IgD-negative memory B cell (primary cell): ENCODE measurements around the gene FBLN2. TPM values are rescaled to one million over a fixed set of nuclear protein-coding genes. Genes with fewer than 3 reads are reported as not detected.
A peak's percentile ranks its signal among the peaks of the same experiment; 100 is the strongest.

Experiments
- H3K27ac Mint-ChIP-seq, 3 donors: one replicate each; pipeline ENCODE4 v1.8.0; 2020 to 2022; ENCODE audit warnings: mild to moderate bottlenecking in 3 of 3, mixed read lengths in 3 of 3, moderate library complexity in 1 of 3
- H3K27me3 Mint-ChIP-seq: one replicate; pipeline ENCODE4 v1.8.0; 2021; ENCODE audit warnings: mixed read lengths
- H3K36me3 Mint-ChIP-seq: one replicate; pipeline ENCODE4 v1.8.0; 2020; ENCODE audit warnings: mild to moderate bottlenecking, mixed read lengths
- H3K4me1 Mint-ChIP-seq, 3 donors: one replicate each; pipeline ENCODE4 v1.8.0; 2020 to 2022; ENCODE audit warnings: mixed read lengths in 3 of 3, mild to moderate bottlenecking in 1 of 3
- H3K4me3 Mint-ChIP-seq, 4 donors: one replicate each; pipeline ENCODE4 v1.8.0; 2020 to 2022; ENCODE audit warnings: mild to moderate bottlenecking in 4 of 4, mixed read lengths in 4 of 4, moderate library complexity in 3 of 4
- H3K9me3 Mint-ChIP-seq, 3 donors: one replicate each; pipeline ENCODE4 v1.8.0; 2020 to 2021; ENCODE audit warnings: mixed read lengths in 3 of 3, mild to moderate bottlenecking in 1 of 3
- polyA plus RNA-seq: library from polyadenylated mRNA; unstranded; fragments of 300-500 nt; fragmentation: Illumina TruSeq; gene quantifications from one replicate; pipeline ENCODE4 v1.2.3, GENCODE V29; 2021

Gene FBLN2
- polyA plus RNA-seq, 1 donor from 2014 or later, result 4.4 TPM

DNA sequence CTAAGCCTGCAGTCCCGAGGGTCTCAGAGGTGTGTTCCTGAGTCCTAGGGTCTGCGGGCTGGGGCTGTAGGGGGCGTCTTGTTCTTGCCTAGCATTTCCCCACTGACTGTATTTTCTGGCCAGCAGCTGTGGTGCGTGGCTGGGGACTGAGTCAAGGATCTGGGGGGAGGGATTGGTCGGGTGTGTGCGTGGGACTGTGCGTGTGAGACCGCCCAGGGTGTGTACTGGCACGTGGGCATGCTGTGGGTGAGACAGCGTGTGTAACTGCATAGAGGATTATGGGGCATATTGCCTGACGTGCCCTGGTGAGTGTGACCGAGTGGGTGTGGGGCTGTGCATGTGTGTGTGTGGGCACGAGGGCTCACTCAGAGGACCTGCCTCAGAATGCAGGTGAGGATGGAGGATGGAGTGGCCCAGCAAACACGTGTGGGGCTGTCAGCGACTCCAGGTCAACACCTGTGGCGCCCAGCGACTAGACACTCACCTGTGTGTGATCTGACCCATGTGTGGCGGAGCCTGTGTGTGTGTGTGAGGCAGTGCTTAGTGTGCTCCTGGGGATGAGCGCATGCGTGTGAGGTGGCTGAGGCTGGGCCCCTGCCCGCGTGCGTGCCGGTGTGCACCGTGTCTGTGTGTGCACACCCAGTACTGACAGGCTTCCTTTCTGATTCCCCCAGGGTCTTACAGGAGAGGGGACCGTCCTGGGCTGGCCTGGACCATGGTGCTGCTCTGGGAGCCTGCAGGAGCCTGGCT, 20.9 kb downstream of the FBLN2 start:
- no peaks in the 10 kb centered on the region for H3K27me3 Mint-ChIP-seq
- H3K9me3 Mint-ChIP-seq, result no peaks in the 10 kb centered on the region

DNA sequence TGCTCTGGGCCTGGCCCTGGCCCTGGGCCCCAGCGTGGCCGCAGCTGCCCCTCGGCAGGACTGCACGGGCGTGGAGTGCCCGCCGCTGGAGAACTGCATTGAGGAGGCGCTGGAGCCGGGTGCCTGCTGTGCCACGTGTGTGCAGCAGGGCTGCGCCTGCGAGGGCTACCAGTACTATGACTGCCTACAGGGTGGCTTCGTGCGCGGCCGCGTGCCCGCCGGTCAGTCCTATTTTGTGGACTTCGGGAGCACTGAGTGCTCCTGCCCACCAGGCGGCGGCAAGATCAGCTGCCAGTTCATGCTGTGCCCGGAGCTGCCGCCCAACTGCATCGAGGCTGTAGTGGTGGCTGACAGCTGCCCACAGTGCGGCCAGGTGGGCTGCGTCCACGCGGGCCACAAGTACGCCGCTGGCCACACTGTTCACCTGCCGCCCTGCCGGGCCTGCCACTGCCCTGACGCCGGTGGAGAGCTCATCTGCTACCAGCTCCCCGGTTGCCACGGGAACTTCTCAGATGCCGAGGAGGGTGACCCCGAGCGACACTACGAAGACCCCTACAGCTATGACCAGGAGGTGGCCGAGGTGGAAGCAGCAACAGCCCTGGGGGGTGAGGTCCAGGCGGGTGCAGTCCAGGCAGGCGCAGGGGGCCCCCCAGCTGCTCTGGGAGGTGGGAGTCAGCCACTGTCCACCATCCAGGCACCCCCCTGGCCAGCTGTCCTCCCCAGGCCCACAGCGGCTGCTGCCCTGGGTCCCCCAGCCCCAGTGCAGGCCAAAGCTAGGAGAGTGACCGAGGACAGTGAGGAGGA, 21.7 kb downstream of the FBLN2 start:
- H3K36me3 Mint-ChIP-seq, result no peaks in the 10 kb centered on the region
- no peak overlapping the region for H3K27ac Mint-ChIP-seq
- H3K9me3 Mint-ChIP-seq, result no peaks in the 10 kb centered on the region
- no peaks in the 10 kb centered on the region for H3K4me1 Mint-ChIP-seq
- H3K27me3 Mint-ChIP-seq, result no peaks in the 10 kb centered on the region
- H3K4me3 Mint-ChIP-seq, result no peak overlapping the region

More for the DNA sequence above, 20.9 kb downstream of the FBLN2 start:
- Mint-ChIP-seq H3K36me3 (no peaks in the 10 kb centered on the region), H3K4me1 (no peaks in the 10 kb centered on the region), H3K4me3 (no peak overlapping the region), H3K27ac (peak overlapping the region in 1 of 3 donors; percentile 57)

DNA sequence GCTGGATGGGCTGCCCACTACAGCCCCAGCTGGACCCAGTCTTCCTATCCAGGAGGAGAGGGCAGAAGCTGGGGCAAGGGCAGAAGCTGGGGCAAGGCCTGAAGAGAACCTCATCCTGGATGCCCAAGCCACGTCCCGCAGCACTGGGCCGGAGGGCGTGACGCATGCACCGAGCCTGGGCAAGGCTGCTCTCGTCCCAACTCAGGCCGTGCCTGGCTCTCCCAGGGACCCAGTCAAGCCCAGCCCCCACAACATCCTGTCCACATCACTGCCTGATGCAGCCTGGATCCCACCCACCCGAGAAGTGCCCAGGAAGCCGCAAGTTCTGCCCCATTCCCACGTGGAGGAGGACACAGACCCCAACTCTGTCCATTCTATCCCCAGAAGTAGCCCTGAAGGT, 22.3 kb downstream of the FBLN2 start:
- H3K4me3 Mint-ChIP-seq, result no peak overlapping the region
- no peaks in the 10 kb centered on the region for H3K27me3 Mint-ChIP-seq
- no peaks in the 10 kb centered on the region for H3K36me3 Mint-ChIP-seq
- H3K9me3 Mint-ChIP-seq, result no peaks in the 10 kb centered on the region
- H3K4me1 Mint-ChIP-seq, result no peaks in the 10 kb centered on the region
- no peak overlapping the region for H3K27ac Mint-ChIP-seq

DNA sequence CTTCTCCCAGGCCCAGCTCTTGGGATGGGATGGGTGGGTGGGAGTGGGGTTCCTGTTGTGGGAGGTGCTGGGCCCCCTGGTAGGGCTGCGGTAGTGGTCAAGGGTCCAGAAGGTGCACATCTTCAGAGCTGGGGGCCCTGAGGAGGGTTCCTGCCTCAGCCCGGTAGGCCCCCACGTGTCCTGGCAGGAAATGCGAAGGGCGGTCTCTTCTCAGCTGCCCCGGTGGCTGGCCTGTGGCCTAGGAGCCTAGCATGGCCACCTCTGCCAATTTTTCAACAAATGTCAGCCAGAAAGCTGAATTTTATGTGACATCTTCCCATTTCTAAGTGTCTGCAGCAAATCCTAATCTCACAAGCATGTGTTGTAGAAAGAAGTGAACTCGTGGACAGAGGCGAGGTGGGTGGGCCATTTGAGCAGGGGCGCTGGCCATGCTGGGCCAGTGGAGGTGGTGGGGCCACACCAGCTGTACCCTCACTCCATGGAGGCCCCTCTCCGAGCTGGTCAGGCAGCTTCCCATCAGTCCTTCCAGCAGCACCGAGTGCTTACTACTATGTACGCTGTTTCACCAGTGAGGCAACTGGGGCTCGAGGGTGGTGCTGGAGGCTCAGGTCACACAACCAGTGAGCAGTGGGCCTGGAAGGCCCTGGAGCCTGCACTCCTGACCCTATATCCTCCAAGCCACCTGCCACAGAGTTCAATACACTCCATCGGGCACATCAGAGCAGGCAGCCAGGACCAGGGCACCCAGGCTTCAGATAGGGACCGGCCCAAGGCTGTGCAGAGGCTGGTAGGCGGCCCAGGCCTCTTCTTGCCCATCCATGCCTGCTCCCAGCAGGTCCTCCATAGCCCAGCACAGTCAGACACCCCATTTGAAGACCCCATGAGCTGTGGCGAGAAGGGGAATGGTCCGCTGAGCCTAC, 23.2 kb downstream of the FBLN2 start:
- Mint-ChIP-seq H3K4me1 (no peaks in the 10 kb centered on the region), H3K9me3 (no peaks in the 10 kb centered on the region), H3K4me3 (no peak overlapping the region), H3K27ac (no peak overlapping the region), H3K36me3 (no peaks in the 10 kb centered on the region), H3K27me3 (no peaks in the 10 kb centered on the region)

DNA sequence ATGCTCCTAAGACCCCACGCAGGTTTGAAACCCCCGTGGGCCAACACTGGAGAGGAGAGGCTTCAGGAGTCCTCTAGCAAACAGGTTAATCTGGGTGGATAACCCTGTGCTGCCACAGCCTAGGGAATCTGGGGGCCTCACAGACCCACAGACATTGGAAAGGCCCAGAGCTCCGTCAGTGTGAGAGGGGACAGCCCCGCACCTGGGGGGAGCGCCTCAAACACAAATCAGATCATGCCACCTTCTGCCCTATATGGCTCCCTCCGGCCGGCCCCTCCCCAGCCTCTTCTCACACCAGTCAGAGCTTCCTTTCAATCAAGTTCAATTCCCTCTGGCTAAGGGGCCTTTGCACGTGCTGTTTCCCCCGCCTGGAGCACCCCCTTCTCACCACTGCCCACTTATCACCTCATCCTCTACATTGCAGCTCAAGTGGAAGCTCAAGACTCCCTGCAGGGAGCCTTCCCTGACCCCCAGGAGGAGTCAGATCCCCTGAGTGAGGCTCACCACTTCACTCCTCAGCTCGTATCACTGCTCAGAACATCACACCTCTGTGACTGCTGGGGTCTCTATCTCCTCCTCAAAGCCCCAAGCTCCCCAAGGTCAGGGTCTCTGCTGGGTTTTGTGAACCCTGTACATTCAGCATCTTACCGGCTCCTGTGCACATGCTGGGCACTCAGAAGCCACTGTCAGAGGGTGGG, 24.1 kb downstream of the FBLN2 start:
- Mint-ChIP-seq H3K27ac (no peak overlapping the region), H3K4me1 (no peaks in the 10 kb centered on the region), H3K4me3 (no peak overlapping the region), H3K27me3 (no peaks in the 10 kb centered on the region), H3K9me3 (no peaks in the 10 kb centered on the region), H3K36me3 (no peaks in the 10 kb centered on the region)

DNA sequence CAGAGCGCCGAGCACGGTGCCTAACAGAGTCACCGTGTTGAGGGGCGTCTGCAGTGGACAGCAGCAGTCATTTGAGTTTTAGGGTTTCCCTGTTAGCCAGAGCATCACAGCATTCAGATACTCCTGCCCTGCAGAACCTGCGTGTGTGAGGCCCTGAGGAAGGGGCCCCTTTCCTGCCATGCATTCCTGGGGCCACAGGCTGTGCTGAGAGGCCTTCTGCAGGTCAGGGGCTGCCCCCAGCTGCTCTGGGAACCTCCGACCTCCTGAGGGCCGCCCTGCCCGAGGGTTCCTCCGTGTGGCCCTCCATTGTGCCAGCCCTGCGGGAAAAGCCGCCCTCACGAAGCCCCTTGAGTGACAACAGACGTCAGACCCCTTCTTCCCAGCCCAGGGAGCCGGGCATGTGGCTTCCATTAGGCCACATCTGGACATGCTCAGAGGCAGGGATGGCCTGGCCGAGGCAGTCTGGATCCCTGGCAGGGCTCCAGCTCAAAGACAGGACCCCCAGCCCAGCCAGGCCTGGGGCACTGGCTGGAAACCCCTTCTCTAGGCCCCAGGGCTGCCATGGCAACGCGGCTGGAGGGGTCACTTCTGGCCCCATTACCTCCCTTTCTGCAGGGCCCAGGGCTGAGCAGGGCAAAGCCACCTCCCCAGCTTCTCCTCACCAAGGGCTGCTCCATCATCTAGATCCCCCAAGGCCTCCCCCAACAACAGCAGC, 25.3 kb downstream of the FBLN2 start:
- H3K27ac Mint-ChIP-seq, result no peak overlapping the region
- no peaks in the 10 kb centered on the region for H3K9me3 Mint-ChIP-seq
- H3K4me3 Mint-ChIP-seq, result no peak overlapping the region
- no peaks in the 10 kb centered on the region for H3K36me3 Mint-ChIP-seq
- no peaks in the 10 kb centered on the region for H3K4me1 Mint-ChIP-seq
- no peaks in the 10 kb centered on the region for H3K27me3 Mint-ChIP-seq

DNA sequence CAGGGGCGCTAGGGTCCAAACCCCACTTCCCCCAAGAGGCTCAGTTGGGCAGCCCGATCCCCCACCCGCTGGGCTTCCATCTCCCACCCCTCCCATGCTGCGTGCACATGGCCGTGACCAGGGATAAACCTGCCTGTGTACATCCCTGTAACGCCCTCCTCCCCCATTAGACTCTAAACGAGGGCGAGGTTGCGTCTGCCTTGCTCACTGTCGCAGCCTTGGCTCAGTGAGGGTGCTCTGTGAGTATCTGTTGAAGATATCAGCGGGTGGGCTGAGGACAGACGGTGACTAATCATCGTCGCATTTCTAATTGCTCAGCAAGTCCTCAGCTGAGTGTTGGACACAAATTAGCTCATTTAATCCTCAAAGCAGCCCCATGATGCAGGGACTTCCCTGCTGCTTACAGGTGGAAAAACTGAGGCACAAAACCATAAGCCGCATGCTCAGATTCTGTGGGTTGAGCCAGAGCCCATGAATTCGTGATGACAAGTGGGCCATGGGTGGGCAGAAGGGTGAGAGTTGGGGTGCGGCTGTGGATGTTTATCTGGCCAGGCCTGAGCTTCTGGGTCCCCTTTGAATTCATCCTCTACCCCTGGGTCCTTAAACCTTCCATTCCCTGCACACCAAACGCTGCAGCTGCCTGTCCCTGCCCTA, 26.0 kb downstream of the FBLN2 start:
- H3K27me3 Mint-ChIP-seq, result peaks cover 2% of the 10 kb centered on the region
- H3K4me1 Mint-ChIP-seq, result no peaks in the 10 kb centered on the region
- H3K27ac Mint-ChIP-seq, result peak overlapping the region in 1 of 3 donors; percentile 81
- H3K4me3 Mint-ChIP-seq, result no peak overlapping the region
- H3K9me3 Mint-ChIP-seq, result no peaks in the 10 kb centered on the region
- no peaks in the 10 kb centered on the region for H3K36me3 Mint-ChIP-seq

DNA sequence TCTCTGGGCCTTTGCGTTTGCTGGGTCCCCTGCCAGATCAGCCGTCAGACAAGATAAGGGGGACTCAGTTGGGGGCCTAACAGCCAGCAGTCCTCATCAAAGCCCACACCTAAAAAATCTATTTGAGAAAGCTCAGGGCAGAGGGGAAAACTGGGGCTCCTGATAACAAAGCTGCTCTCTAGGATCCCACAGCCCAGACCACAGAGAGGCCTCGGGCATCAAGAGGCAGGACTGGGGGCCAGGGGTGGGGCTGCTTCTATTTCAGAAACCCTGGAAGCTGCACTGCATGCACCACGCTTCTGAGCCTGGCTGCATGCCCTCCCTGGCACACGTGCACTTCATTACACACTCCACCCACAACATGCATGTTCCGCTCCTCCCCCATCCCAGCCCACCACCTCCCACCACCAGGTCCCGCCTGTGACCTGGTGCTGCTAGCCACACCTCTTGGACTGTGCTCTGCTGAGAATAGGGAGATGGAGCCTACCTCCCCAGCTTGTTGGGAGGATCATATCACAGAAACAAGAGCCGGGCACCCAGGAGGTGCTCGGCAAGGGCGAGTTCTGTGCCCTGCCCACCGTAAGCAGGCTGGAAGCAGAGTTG, 26.6 kb downstream of the FBLN2 start:
- no peaks in the 10 kb centered on the region for H3K36me3 Mint-ChIP-seq
- H3K4me1 Mint-ChIP-seq, result no peaks in the 10 kb centered on the region
- no peak overlapping the region for H3K4me3 Mint-ChIP-seq
- H3K9me3 Mint-ChIP-seq, result no peaks in the 10 kb centered on the region
- H3K27me3 Mint-ChIP-seq, result peaks cover 2% of the 10 kb centered on the region
- H3K27ac Mint-ChIP-seq, result peak overlapping the region in 1 of 3 donors; percentile 81

DNA sequence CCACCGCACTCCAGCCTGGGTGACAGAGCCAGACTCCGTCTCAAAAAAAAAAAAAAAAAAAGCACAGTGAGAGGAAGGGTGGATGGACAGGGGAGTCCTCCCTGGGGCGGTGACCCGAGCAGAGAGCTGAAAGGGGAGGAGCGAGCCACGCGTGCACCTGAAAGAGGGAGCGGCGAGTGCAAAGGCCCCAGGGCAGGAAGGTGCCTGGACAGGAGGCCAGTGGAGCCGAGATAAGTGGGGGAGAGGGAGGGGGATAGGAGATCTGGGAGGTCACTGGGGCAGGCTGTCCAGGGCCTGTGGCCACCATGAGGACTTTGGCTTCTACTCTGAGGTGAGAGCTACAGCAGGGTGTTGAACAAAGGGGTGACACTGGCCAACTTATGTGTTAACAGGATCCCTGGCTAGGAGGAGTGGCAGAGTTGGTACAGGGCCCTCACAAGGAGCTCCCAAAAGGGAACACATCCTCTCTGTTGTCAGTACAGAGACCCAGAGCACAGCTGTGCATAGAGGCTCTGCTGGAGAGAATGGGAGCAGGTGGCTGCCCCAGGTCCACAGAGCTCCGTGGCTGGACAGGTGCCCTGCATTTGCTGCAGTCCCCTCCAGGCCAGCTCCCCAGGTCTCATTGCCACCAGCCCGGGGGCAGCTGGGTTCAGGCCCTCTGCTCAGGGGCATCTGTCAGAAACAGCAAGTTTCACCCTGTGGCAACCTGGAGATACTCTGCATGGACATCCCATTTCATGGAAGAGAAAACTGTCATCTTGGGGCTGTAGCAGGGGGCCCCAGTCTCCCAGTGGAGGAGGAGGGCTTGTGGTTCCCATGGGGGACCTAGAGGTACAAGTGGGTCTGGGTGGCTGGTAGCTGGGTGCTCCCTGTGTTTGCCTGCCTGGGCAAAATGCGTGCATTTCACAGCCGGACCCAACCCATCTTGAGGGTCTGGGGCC, 28.5 kb downstream of the FBLN2 start:
- H3K27me3 Mint-ChIP-seq, result peaks cover 2% of the 10 kb centered on the region
- H3K4me1 Mint-ChIP-seq, result no peaks in the 10 kb centered on the region
- H3K27ac Mint-ChIP-seq, result no peak overlapping the region

DNA sequence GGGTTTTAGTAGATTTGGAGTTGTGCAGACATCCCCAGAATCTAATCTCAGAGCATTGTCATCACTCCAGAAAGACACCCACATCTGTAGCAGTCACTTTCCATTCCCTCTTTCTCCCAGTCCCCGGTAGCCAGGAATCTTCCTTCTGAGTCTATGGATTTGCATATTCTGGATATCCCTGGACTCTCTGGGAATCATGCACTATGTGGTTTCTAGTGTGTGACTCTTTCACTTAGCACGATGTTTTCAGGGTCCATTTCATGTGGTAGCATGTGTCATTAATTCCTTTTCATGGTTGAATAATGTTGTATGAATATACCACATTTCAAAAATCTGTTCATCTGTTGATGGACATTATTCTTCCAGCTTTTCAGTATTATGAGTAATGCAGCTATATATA, 29.3 kb downstream of the FBLN2 start:
- H3K27ac Mint-ChIP-seq, result no peak overlapping the region
- peaks cover 2% of the 10 kb centered on the region for H3K27me3 Mint-ChIP-seq
- H3K4me1 Mint-ChIP-seq, result no peaks in the 10 kb centered on the region
- no peaks in the 10 kb centered on the region for H3K9me3 Mint-ChIP-seq
- H3K36me3 Mint-ChIP-seq, result no peaks in the 10 kb centered on the region
- H3K4me3 Mint-ChIP-seq, result no peak overlapping the region

More for the DNA sequence above, 28.5 kb downstream of the FBLN2 start:
- no peaks in the 10 kb centered on the region for H3K9me3 Mint-ChIP-seq
- no peaks in the 10 kb centered on the region for H3K36me3 Mint-ChIP-seq
- no peak overlapping the region for H3K4me3 Mint-ChIP-seq

DNA sequence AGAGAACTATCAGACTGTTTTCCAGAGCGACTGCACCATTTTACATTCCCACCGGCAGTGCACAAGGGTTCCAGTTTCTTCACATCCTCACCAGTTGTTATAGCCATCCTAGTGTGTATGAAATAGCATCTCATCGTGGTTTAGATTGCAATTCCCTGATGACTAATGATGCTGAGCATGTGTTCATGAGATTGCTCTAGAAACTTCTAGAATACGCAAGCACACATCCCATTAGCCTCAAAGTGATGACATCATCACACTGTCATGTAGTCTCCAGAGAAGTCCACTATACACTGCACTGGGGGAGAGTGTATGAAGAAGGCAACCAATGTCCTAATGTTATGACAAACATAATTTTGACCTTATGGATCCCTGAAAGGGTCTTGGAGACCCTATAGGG, 30.1 kb downstream of the FBLN2 start:
- Mint-ChIP-seq H3K27me3 (peaks cover 2% of the 10 kb centered on the region), H3K9me3 (no peaks in the 10 kb centered on the region), H3K27ac (no peak overlapping the region), H3K4me1 (no peaks in the 10 kb centered on the region), H3K36me3 (no peaks in the 10 kb centered on the region), H3K4me3 (no peak overlapping the region)

DNA sequence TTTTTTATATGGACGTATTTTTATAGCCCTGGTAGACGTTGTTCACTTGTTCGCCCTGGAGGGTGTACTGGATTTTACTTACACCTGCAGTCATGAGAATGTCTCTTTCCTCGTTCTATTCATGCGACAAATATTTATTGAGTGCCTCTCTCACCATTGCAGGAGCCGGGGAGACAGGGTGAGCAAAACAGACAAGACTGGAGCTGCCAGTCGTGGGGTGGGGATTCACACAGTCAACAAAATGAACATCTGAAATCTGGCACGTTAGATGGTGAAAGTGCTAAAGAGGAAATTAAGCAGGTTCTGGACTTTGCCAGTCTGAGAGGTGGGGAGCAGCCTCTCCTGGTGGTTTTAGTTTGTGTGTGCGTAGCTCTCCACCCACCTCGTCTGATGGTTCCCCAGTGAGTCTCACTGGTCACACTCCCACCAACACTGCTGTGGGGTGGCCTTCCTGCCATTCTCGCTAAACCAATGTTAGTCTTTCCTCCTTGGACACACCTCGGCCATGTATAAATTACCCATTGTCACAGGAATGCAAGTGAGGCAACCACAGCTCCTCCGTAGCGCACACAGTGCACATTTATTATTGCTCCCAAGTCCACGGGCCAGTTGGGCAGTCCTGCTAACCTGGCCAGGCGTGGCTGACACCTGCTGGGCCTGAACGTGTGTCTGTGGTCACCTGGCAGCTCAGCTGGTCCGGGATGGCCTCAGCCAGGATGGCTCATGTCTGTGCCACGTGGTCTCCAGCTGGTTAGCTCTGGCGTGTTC, 31.5 kb downstream of the FBLN2 start:
- Mint-ChIP-seq H3K27ac (no peak overlapping the region), H3K36me3 (no peaks in the 10 kb centered on the region), H3K4me3 (no peak overlapping the region), H3K9me3 (no peaks in the 10 kb centered on the region), H3K27me3 (peaks cover 2% of the 10 kb centered on the region), H3K4me1 (peaks cover 0 to 2% (median 0%) of the 10 kb centered on the region in 3 donors)
